ENCODE data around the gene LSR.

The LSR gene

DNA sequence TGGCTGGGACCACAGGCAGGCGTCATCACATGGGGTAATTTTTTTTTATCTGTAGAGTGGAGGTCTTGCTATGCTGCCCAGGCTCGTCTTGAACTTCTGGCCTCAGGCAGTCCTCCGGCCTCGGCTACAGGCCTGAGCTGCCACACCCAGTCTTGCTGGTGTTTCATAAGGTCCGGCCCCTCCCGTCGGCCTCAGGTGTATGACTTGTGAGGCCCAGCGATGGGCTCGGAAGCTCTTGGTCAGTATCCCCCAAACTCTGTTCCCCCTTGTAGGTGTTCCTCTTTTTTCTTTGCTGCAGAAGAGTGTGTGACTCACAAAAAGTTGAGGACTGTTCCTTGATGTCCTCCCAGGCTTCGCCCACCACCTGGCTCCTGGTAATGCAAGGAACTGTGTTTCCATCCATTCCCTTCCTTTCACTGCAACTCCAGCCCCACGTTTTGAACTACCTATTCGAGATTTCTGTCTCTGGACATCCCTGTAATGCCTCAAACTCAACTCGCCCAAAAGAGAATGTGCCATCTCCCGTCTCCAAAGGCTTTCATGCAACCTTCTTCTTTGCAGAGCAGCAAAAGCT lies 25.0 kb downstream of the LSR start:
- Histone ChIP-seq H3K27me3 (ENCODE audit: control insufficient read depth in 5 of 5, insufficient read depth in 4 of 5, low read length in 5 of 5) (no peaks in the 10 kb centered on the region), H3K9ac (ENCODE audit: low read length in 5 of 5) (no peak overlapping the region), H3K36me3 (ENCODE audit: control insufficient read depth in 5 of 5, insufficient read depth in 5 of 5, low read length in 5 of 5) (peaks cover 0 to 87% (median 78%) of the 10 kb centered on the region in 5 donors), H3K9me3 (ENCODE audit: control insufficient read depth in 5 of 5, low read length in 5 of 5) (no peaks in the 10 kb centered on the region), H3K4me1 (ENCODE audit: control insufficient read depth in 5 of 5, insufficient read depth in 5 of 5, low read length in 5 of 5) (peaks cover 0 to 42% (median 20%) of the 10 kb centered on the region in 5 donors), H3K27ac (ENCODE audit: low read depth, low read length) (no peak overlapping the region), H3K4me3 (ENCODE audit: low read depth in 1 of 5, low read length in 5 of 5) (no peak overlapping the region)

GRCh38 chr19:35274323-35274722 lies 25.5 kb downstream of the LSR start:
- no peak overlapping the region for H3K9ac ChIP-seq (ENCODE audit: low read length in 5 of 5)
- peaks cover 0 to 41% (median 20%) of the 10 kb centered on the region in 5 donors for H3K4me1 ChIP-seq (ENCODE audit: control insufficient read depth in 5 of 5, insufficient read depth in 5 of 5, low read length in 5 of 5)
- no peak overlapping the region for H3K27ac ChIP-seq (ENCODE audit: low read depth, low read length)
- H3K36me3 ChIP-seq (ENCODE audit: control insufficient read depth in 5 of 5, insufficient read depth in 5 of 5, low read length in 5 of 5): peaks cover 0 to 93% (median 84%) of the 10 kb centered on the region in 5 donors
- H3K4me3 ChIP-seq (ENCODE audit: low read depth in 1 of 5, low read length in 5 of 5): no peak overlapping the region
- H3K9me3 ChIP-seq (ENCODE audit: control insufficient read depth in 5 of 5, low read length in 5 of 5): no peaks in the 10 kb centered on the region
- H3K27me3 ChIP-seq (ENCODE audit: control insufficient read depth in 5 of 5, insufficient read depth in 4 of 5, low read length in 5 of 5): no peaks in the 10 kb centered on the region

DNA sequence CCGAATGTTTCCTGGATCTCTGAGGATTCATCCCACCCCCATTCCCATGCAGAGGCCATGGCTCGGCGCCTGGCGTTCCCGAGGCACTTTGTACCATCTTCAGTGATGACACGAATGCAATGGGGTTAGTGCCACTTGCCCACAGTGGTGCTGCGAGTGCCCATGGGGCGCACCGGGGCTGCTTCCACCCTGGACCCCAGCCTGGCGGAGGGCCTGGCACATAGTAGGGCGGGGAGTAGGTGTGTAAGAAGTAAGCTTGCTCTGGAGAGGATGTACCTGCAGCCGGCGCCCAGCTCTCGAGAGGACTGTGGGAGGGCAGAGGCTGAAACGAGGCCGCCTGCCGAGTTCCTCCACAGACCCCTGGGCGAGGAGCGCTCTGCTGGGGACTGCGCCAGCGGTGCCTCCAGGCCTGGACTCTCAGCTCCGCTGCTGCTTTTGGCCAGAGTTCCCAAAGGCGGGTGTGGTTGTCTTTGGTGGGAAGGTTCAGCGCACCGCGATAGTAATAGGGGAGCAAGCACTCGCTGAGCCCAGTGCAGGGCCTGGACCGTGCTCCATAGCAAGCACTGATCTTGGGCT lies 28.0 kb downstream of the LSR start:
- peaks cover 0 to 3% (median under 1%) of the 10 kb centered on the region in 5 donors for H3K27me3 ChIP-seq (ENCODE audit: control insufficient read depth in 5 of 5, insufficient read depth in 4 of 5, low read length in 5 of 5)
- H3K36me3 ChIP-seq (ENCODE audit: control insufficient read depth in 5 of 5, insufficient read depth in 5 of 5, low read length in 5 of 5): peaks cover 0 to 85% (median 69%) of the 10 kb centered on the region in 5 donors
- H3K27ac ChIP-seq (ENCODE audit: low read depth, low read length): no peak overlapping the region
- H3K4me3 ChIP-seq (ENCODE audit: low read depth in 1 of 5, low read length in 5 of 5): no peak overlapping the region
- no peaks in the 10 kb centered on the region for H3K9me3 ChIP-seq (ENCODE audit: control insufficient read depth in 5 of 5, low read length in 5 of 5)
- H3K4me1 ChIP-seq (ENCODE audit: control insufficient read depth in 5 of 5, insufficient read depth in 5 of 5, low read length in 5 of 5): peaks cover 0 to 32% (median 15%) of the 10 kb centered on the region in 5 donors
- no peak overlapping the region for H3K9ac ChIP-seq (ENCODE audit: low read length in 5 of 5)

DNA sequence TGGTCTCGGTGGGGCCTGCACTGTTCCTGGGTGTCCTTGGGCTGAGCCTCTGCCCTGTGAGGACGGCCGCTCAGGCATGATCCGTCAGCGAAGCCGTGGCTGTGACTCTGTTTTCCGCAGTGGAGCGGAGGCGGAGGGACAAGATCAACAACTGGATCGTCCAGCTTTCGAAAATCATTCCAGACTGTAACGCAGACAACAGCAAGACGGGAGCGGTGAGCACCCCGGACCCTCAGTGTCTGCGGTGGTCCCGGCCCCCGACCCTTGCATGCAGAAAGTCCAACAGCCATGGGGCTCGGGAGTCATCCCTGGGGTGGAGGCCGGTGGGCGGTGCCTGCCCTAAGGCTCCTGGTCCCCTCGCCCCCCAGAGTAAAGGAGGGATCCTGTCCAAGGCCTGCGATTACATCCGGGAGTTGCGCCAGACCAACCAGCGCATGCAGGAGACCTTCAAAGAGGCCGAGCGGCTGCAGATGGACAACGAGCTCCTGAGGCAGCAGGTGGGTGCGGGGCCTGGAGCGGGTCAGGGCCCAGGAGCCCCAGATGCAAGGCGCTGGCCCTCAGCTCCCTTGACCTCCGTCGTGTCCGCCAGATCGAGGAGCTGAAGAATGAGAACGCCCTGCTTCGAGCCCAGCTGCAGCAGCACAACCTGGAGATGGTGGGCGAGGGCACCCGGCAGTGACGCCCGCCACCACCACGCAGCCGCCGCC lies 29.9 kb downstream of the LSR start:
- peaks cover 3 to 14% (median 7%) of the 10 kb centered on the region in 5 donors for H3K27me3 ChIP-seq (ENCODE audit: control insufficient read depth in 5 of 5, insufficient read depth in 4 of 5, low read length in 5 of 5)
- H3K4me3 ChIP-seq (ENCODE audit: low read depth in 1 of 5, low read length in 5 of 5): no peak overlapping the region
- peaks cover 0 to 65% (median 51%) of the 10 kb centered on the region in 5 donors for H3K36me3 ChIP-seq (ENCODE audit: control insufficient read depth in 5 of 5, insufficient read depth in 5 of 5, low read length in 5 of 5)
- peaks cover 0 to 25% (median 11%) of the 10 kb centered on the region in 5 donors for H3K4me1 ChIP-seq (ENCODE audit: control insufficient read depth in 5 of 5, insufficient read depth in 5 of 5, low read length in 5 of 5)
- H3K9ac ChIP-seq (ENCODE audit: low read length in 5 of 5): no peak overlapping the region
- H3K27ac ChIP-seq (ENCODE audit: low read depth, low read length): no peak overlapping the region
- H3K9me3 ChIP-seq (ENCODE audit: control insufficient read depth in 5 of 5, low read length in 5 of 5): no peaks in the 10 kb centered on the region

- Histone ChIP-seq H3K9me3 (ENCODE audit: control insufficient read depth in 5 of 5, low read length in 5 of 5) (no peaks in the 10 kb centered on the region), H3K4me1 (ENCODE audit: control insufficient read depth in 5 of 5, insufficient read depth in 5 of 5, low read length in 5 of 5) (peaks cover 0 to 22% (median 11%) of the 10 kb centered on the region in 5 donors), H3K27ac (ENCODE audit: low read depth, low read length) (no peak overlapping the region), H3K9ac (ENCODE audit: low read length in 5 of 5) (no peak overlapping the region), H3K27me3 (ENCODE audit: control insufficient read depth in 5 of 5, insufficient read depth in 4 of 5, low read length in 5 of 5) (peaks cover 3 to 14% (median 7%) of the 10 kb centered on the region in 5 donors), H3K36me3 (ENCODE audit: control insufficient read depth in 5 of 5, insufficient read depth in 5 of 5, low read length in 5 of 5) (peaks cover 0 to 59% (median 45%) of the 10 kb centered on the region in 5 donors), H3K4me3 (ENCODE audit: low read depth in 1 of 5, low read length in 5 of 5) (no peak overlapping the region)
Measured at GRCh38 chr19:35279374-35279773, 30.6 kb downstream of the LSR start.

DNA sequence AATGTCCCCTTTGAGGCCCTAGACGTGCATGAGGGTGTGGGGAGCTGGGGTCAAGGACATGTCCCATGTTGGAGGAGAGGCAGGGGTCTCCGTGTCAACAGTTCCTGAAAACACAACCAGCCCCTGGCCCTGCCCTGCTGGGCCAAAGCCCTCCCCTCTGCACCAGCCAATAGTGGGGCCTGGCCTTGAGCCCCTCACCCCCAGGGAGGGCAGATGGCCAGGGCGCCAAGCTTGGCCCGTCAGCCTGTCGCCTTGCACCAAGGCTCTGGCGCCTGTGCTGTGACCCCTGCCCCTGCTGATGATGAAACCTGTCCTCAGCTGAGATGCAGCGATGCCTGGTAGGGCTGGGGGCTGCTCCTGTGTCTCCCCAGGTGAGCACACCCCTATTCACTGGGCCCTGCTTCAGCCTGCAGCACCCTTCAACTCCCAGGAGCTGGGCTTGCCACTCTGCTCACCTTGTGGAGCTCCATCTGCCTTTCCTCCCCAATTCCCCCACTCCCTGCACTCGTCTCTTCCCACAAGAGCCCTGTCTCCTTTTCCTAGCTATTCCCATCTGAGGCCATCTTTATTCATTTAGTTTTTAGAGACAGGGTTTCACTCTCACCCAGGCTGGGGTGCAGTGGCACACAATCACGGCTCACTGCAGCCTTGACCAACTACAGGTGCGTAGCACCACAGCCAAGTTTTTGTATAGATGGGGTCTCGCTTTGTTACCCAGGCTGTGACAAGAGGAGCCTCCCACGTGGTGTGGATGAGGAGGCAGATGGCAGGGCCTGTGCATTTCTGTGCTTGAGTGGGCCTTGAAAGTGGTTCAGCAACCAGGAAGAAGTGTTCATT lies 31.4 kb downstream of the LSR start:
- peaks cover 3 to 14% (median 7%) of the 10 kb centered on the region in 5 donors for H3K27me3 ChIP-seq (ENCODE audit: control insufficient read depth in 5 of 5, insufficient read depth in 4 of 5, low read length in 5 of 5)
- H3K4me3 ChIP-seq (ENCODE audit: low read depth in 1 of 5, low read length in 5 of 5): no peak overlapping the region
- no peaks in the 10 kb centered on the region for H3K9me3 ChIP-seq (ENCODE audit: control insufficient read depth in 5 of 5, low read length in 5 of 5)
- peaks cover 0 to 27% (median 11%) of the 10 kb centered on the region in 5 donors for H3K4me1 ChIP-seq (ENCODE audit: control insufficient read depth in 5 of 5, insufficient read depth in 5 of 5, low read length in 5 of 5)
- H3K27ac ChIP-seq (ENCODE audit: low read depth, low read length): no peak overlapping the region
- peak overlapping the region in 1 of 5 donors; percentile 41 for H3K9ac ChIP-seq (ENCODE audit: low read length in 5 of 5)
- peaks cover 0 to 51% (median 37%) of the 10 kb centered on the region in 5 donors for H3K36me3 ChIP-seq (ENCODE audit: control insufficient read depth in 5 of 5, insufficient read depth in 5 of 5, low read length in 5 of 5)

DNA sequence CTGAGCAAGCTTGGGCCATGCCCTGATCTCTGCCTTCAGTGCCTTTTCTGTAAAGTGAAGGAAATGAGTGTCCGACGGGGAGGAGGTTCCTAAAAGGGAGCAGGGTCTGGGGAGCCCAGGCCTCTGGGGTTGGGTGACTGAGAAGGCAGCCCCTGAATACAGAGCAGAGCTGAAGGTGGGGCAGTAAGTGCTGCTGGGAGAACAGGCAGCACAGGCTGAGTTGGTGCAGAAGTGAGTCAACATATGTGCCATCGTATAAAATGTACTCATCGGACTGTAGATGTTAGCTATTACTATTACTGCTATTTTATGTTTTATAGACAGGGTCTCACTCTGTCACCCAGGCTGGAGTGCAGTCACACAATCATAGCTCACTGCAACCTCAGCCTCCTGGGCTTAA lies 32.5 kb downstream of the LSR start:
- H3K4me1 ChIP-seq (ENCODE audit: control insufficient read depth in 5 of 5, insufficient read depth in 5 of 5, low read length in 5 of 5): peaks cover 0 to 27% (median 11%) of the 10 kb centered on the region in 5 donors

GRCh38 chr19:35284153-35285094 lies 35.6 kb downstream of the LSR start:
- Histone ChIP-seq H3K27ac (ENCODE audit: low read depth, low read length) (no peak overlapping the region), H3K9me3 (ENCODE audit: control insufficient read depth in 5 of 5, low read length in 5 of 5) (no peaks in the 10 kb centered on the region), H3K27me3 (ENCODE audit: control insufficient read depth in 5 of 5, insufficient read depth in 4 of 5, low read length in 5 of 5) (peaks cover 3 to 14% (median 7%) of the 10 kb centered on the region in 5 donors), H3K36me3 (ENCODE audit: control insufficient read depth in 5 of 5, insufficient read depth in 5 of 5, low read length in 5 of 5) (peaks cover 0 to 9% (median 1%) of the 10 kb centered on the region in 5 donors), H3K9ac (ENCODE audit: low read length in 5 of 5) (peak overlapping the region in 1 of 5 donors; percentile 25), H3K4me1 (ENCODE audit: control insufficient read depth in 5 of 5, insufficient read depth in 5 of 5, low read length in 5 of 5) (peaks cover 0 to 22% (median 7%) of the 10 kb centered on the region in 5 donors), H3K4me3 (ENCODE audit: low read depth in 1 of 5, low read length in 5 of 5) (no peak overlapping the region)

More for the DNA sequence above, 32.5 kb downstream of the LSR start:
- H3K9me3 ChIP-seq (ENCODE audit: control insufficient read depth in 5 of 5, low read length in 5 of 5): no peaks in the 10 kb centered on the region
- peaks cover 0 to 40% (median 29%) of the 10 kb centered on the region in 5 donors for H3K36me3 ChIP-seq (ENCODE audit: control insufficient read depth in 5 of 5, insufficient read depth in 5 of 5, low read length in 5 of 5)
- H3K27me3 ChIP-seq (ENCODE audit: control insufficient read depth in 5 of 5, insufficient read depth in 4 of 5, low read length in 5 of 5): peaks cover 3 to 14% (median 7%) of the 10 kb centered on the region in 5 donors
- H3K27ac ChIP-seq (ENCODE audit: low read depth, low read length): no peak overlapping the region
- no peak overlapping the region for H3K9ac ChIP-seq (ENCODE audit: low read length in 5 of 5)
- no peak overlapping the region for H3K4me3 ChIP-seq (ENCODE audit: low read depth in 1 of 5, low read length in 5 of 5)

GRCh38 chr19:35285095-35285449 lies 36.3 kb downstream of the LSR start:
- H3K27me3 ChIP-seq (ENCODE audit: control insufficient read depth in 5 of 5, insufficient read depth in 4 of 5, low read length in 5 of 5): peaks cover 3 to 14% (median 7%) of the 10 kb centered on the region in 5 donors
- no peak overlapping the region for H3K27ac ChIP-seq (ENCODE audit: low read depth, low read length)
- no peaks in the 10 kb centered on the region for H3K9me3 ChIP-seq (ENCODE audit: control insufficient read depth in 5 of 5, low read length in 5 of 5)

More at GRCh38 chr19:35285095-35285449, 36.3 kb downstream of the LSR start:
- no peak overlapping the region for H3K4me3 ChIP-seq (ENCODE audit: low read depth in 1 of 5, low read length in 5 of 5)
- H3K9ac ChIP-seq (ENCODE audit: low read length in 5 of 5): peak overlapping the region in 1 of 5 donors; percentile 25
- H3K4me1 ChIP-seq (ENCODE audit: control insufficient read depth in 5 of 5, insufficient read depth in 5 of 5, low read length in 5 of 5): peaks cover 0 to 19% (median 4%) of the 10 kb centered on the region in 5 donors
- H3K36me3 ChIP-seq (ENCODE audit: control insufficient read depth in 5 of 5, insufficient read depth in 5 of 5, low read length in 5 of 5): peaks cover 0 to 2% (median 0%) of the 10 kb centered on the region in 5 donors

Measured in subcutaneous abdominal adipose tissue (tissue), 5 donors.